Measurements from ENCODE around the gene DMPK. TPM values are rescaled to one million over a fixed set of nuclear protein-coding genes. Genes with fewer than 3 reads are reported as not detected.

Gene DMPK
- total and polyA plus RNA-seq, 9 of the 15 experiments (the other 6 are each of a cell fraction or from before 2014, with no cell fraction given) = 0.24 to 31.3 (median 7.3) TPM

GRCh38 chr19:45770192-45771101 lies 11.8 kb downstream of the DMPK start (continued):
- TF ChIP-seq ZNF232 (CRISPR knock-in tag; IDR thresholded peaks at IDR 0.05) (no peak), ZNF76 (CRISPR knock-in tag; IDR thresholded peaks at IDR 0.05; ENCODE audit: borderline replicate concordance) (peak; percentile 25; the same call in 1 of the 2 replicates), RBM14 (IDR thresholded peaks at IDR 0.05; ENCODE audit: borderline replicate concordance, insufficient read depth, low read depth, low read length) (no peak), HMGN3 (IDR thresholded peaks at IDR 0.05; ENCODE audit: borderline replicate concordance, extremely low read depth, insufficient read length, low read depth, low read length) (peak; percentile 91), ZNF41 (CRISPR knock-in tag; conservative IDR thresholded peaks at IDR 0.05) (no peak), ZNF354B (CRISPR knock-in tag; IDR thresholded peaks at IDR 0.05) (no peak), CTCF (IDR thresholded peaks at IDR 0.05 in 2 of 3, conservative IDR thresholded peaks at IDR 0.05 in 1 of 3; ENCODE audit: insufficient read depth in 2 of 3, low read depth in 1 of 3, low read length in 3 of 3) (peak; percentile 83 to 91 (median 91)), MIER1 (IDR thresholded peaks at IDR 0.05; ENCODE audit: low read depth) (no peak), L3MBTL2 (IDR thresholded peaks at IDR 0.05) (peak; percentile 96), ETV6 (IDR thresholded peaks at IDR 0.05; ENCODE audit: borderline replicate concordance in 1 of 2, low read depth in 2 of 2, low read length in 1 of 2) (no peak; a peak in 1 of 4 replicates), ETV6 (CRISPR knock-in tag; IDR thresholded peaks at IDR 0.05; ENCODE audit: borderline replicate concordance) (peak; percentile 37; the same call in 1 of the 2 replicates), SIX5 (IDR thresholded peaks at IDR 0.05; ENCODE audit: borderline replicate concordance in 1 of 2, insufficient read depth in 1 of 2, low read depth in 1 of 2, low read length in 2 of 2) (no peak), GTF2E2 (tag; IDR thresholded peaks at IDR 0.05) (no peak), GABPB2 (CRISPR knock-in tag; conservative IDR thresholded peaks at IDR 0.05) (0 out of 2 replicates have a peak, but pooled peaks have one; percentile 46), USF2 (CRISPR knock-in tag; IDR thresholded peaks at IDR 0.05) (no peak), PCBP2 (IDR thresholded peaks at IDR 0.05; ENCODE audit: low read depth, low read length, poor library complexity, severe bottlenecking) (no peak), MAZ (CRISPR knock-in tag; conservative IDR thresholded peaks at IDR 0.05 in 1 of 2, IDR thresholded peaks at IDR 0.05 in 1 of 2) (peak; percentile 78 to 93), ELF2 (CRISPR knock-in tag; IDR thresholded peaks at IDR 0.05) (no peak)

Data from K562 (cell line).